NCI-H345 treated with DMSO at 0.1 percent for 48 hours (cell line): ENCODE data around the gene TMEM212.
"Not testable (repeated sequence)": the region's sequence is repeated elsewhere in the genome, so short reads cannot be mapped to it uniquely, and the experiment has no call there.

Experiments
- DNase-seq: peaks from one replicate; lab custom pipeline; 2025; ENCODE audit not compliant: unreplicated experiment; lab: John Stamatoyannopoulos, UW

TMEM212 gene

DNA sequence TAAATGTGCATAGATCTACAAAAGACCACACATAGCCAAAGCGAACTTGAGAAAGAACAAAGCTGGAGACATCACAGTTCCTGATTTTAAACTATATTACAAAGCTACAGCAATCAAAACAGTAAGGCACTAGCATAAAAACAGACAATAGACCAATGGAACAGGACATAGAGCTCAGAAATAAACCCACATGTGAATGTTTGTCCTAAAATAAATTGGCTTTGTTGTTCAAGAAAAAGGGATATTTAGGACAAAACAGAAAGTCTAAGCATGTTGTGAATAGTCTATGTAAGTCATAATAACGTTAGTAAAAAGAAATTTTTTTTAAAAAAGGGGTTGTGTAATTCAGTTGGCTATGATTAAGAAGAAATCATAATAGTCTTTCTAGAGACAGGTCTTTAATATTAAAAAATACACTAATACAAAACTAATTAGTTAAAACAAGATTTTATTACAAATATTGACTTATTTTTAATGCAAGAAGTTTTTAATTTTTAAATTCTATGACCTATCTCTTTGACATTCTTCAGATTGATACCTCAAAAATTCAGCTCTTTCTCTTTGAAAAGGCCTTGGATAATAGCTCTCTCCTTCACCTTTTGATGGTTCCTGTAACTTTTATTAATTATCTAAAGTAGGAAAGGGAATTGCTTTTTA is 11.6 kb downstream of the TMEM212 start:
- no peak for DNase-seq

DNA sequence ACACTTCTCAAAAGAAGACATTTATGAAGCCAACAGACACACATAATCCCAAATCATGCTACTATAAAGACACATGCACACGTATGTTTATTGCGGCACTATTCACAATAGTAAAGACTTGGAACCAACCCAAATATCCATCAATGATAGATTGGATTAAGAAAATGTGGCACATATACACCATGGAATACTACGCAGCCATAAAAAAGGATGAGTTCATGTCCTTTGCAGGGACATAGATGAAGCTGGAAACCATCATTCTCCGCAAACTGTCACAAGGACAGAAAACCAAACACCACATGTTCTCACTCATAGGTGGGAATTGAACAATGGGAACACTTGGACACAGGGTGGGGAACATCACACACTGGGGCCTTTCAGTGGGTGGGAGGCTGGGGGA is 15.6 kb downstream of the TMEM212 start:
- not testable (repeated sequence) for DNase-seq

DNA sequence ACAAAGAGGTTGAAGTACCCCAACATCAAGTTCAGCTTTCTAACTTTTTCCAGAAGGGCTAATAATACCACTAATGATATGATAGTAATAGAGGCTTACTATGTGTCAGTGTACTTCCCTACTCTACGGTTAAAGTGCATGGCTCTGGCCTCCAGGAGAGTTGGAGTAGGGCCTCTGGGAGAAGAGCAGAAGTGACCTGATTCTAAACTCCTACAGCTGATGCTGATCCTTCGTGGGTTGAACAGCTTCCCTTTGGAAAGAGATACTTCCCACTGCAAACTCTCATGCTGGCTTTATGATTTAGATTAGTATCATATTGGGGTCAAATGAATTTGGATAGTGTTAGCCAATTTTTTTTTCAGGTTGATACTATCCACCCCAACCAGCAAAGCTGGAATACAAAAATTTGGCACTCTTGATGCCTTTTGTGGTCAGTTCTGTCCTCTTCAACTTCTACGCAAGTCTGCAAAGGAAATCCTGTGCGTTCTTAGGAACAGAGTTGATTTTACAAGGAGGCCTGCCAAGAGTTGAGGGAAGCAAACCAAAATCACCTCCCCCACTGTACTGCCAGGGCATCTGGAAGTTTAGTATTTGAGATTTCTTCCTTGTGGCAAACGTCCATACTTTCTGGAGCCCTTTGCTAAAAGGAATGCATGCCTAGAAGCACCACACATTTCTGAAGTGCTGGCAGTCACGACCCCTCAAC is 17.8 kb downstream of the TMEM212 start:
- DNase-seq, result no peak

DNA sequence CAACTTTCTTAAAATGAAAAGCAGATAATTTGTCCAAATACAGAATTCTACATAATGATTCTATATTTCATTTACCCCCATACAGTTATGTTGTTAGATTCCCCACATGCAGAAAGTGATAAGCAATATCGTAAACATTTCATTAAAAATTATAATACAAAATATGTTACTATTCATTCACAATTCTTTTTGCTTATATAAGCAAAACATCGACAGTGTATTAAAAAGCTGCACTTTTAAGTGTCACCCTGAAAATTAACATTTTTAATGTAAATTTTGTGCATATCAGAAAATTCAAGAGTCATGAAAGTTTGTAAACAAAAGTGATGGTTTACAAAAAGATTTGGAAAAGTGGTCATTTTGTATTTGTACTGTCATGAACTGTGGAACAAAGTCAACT is 19.2 kb downstream of the TMEM212 start:
- DNase-seq, result no peak

DNA sequence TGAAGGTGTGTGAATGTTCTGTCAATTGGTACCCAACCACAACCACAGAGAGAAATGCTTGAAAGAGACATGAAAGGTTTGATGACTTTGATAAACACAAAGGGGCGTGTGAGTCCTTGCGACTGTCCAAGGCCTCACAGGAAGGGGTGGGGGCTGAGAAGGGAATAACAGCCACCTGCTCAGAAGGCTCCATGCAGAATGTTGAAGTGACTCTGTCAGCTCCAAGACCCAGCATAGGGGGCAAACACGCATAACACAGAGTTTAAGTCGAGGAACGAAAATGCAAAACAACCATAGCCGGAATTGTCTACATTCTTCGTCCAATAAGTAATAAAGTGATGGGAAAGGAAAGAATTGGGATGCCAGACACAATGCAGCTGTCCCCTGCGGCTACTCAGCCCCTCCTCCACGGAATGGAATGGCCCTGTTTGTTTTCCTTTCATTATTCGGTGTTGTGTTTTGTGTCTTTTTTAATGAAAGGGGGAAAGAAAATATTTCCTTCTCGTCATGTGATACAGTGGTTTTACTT is 19.9 kb downstream of the TMEM212 start:
- DNase-seq, result no peak

DNA sequence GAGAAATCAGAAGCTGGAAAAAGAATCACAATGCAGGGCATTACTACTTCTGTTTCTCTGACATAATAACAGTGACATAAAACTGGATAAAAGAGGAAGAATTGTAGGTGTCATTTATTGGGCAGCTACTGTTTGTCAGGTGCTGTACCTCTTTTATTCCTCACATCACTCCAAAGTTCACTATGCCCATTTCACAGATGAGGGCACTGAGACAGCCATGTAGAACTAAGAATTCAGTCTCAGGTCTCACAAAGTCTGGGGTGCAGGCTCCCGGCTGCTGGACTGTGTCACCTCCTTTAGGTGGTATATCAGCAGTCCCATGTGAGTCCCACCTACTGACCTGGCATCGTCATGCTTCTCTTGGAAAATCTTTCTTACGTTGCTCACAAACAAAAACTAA is 20.8 kb downstream of the TMEM212 start:
- DNase-seq, result no peak

DNA sequence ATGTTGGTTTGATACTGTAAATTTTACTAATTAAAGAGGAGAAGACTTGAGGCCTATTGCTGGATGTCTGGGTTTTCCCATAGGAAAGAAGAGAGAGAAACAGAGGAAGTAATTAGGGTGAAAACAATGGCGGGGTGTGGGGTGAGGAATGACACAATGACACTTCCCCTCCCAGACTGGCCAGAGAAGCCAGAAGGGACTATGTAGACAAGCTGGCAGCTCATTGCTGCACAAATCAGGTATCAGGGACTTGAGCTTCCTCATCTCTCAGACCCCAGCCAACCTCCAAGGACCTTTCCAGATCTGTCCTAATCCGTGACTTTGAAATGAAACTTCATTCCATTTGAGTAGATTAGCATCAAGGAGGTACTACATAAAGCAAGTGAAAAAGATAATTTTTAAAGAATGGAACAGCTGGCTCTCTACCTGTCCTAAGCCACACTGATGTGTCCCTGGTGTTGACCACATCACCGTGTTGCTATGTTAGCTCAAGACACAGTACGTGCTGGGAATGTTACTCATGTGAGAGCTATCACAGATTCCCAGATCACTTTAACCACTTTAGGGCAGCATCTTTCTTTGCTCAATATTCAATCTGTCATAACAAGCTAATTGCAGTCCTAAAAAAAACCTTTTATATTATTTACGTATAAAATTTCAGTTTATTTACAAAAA is 22.2 kb downstream of the TMEM212 start:
- no peak for DNase-seq

DNA sequence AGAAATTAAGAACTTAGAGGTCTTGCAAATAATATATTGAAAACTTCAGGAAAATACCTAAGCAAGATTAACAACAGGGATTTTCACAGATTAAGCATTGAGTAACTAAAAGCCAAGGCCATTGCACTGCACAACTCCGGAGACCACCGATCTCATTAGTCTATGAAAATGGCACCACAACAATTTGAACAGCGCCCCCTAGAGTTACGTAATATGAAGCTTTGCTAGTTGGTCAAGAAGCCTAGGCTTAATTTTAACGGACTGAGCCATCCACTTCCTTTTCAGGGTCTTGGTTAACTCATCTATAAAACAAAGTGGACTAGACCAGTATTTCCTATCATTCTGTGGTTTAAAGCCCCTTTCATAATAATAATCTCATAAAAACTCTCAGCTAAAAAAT is 24.8 kb downstream of the TMEM212 start:
- no peak for DNase-seq

DNA sequence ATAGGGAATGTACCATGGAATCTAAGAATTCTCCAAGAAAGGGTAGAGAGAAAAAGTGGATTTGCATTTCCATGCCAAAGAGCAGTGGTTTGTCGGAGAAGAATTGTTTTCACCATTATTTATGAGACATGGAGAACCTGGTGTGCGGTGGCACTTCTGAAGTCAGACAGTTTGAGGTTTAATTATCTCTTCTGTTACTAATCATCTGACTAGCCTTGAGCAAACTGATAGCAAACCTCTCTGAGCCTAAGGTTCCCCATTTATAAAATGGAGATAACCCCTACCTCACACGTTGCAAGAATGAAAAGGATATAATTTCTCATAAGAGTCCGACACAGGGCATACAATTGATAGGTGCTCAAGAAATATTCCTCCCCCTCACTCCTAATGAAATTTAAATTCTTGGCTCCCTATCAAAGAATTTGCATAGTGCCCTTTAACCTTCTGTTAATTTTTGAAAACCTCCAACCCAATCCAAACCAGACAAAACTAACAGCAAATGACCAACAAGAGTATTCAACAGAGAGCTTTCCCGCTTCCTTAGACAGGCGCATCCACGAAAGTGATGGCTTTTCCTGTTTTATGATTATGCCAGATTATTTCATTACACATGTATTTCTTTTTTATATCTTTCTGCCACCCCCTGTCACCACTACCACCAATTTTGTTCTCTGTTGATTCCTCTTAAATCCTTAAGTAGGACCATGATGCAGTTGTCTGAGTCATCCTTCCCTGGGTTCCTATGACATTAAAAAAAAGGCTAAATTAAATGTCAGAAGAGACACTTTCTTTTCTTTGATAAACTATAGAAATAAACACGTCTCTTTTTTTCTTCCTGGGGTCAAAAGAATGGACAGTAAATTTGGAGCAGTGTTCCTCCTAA is 28.5 kb downstream of the TMEM212 start:
- no peak for DNase-seq

DNA sequence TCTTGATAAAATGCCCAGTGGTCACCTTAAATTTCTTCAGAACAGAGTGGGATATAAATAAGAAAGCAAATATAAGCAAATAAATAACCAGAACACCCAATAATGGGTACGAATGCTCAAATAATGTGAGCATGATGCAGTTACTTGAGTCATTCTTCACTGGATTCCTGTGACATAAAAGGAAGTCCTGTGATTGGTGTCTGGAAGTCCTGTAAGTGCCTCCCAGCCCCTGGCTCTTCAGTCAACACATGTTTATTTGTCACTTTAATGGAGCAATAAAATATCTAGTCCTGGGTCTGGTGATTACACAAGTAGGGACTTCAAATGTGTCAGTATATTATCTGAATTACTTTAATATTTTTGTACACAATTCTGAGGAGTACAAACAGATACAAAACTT is 30.4 kb downstream of the TMEM212 start:
- no peak for DNase-seq

DNA sequence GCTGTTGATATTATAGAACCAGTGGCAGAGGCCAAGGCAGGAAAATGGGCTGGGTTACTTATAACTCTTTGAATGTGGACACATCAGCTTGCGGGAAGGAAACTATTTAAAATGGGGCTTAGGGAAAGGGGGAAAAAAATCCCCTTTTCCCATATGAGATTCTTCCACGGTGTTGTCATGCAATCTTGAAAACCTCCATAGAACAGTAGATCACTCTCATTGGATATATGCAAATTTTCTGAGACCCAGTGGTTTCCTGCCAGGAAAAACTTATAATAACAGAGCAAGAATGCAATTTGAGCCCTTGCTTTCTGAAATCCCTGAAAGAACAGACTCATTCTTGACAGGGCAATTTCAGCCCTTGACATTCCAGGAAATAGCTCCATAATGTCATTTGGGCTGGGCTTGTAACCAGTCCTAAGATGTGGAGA is 31.1 kb downstream of the TMEM212 start:
- no peak for DNase-seq

DNA sequence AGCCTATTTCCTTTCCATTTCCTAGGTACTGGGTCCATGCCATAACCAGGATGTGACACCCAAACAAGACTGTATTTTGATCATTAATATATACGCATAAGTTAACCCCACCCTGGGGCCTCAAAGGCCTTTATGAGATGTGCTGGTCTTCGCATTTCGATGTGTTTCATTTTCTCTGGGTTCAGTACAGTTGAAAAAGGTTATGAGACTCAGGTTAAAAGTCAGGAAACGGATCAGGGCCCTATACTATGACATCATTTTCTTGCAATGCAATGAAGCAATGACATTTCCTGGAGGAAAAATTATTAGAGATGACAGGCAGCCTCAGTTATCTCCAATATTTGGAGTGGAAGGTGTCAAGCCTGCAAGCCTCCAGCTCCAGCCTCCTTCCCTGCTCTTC is 31.7 kb downstream of the TMEM212 start:
- DNase-seq, result no peak

DNA sequence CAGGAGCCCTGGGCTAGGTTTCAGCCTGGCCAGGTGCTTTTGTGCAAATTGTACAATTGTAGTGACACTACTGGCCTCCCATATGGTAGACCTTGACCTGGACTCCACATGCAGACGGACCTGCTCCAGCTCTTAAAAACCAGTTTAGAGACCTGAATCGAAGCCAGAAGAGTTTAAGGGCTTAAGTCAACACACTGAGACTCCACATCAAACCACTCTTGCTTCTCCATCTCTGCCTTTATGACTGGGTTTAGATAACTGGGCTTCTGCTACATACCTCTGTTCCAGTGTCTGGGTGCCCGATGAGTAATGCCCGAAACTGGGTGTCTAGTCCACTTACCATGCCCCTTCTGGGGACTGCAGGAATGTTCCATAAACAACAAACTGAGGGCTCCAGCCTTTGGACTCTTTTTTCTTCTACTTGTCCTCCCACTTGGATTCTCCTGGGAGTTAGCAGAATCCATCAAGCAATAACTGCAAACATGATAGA is 32.8 kb downstream of the TMEM212 start:
- DNase-seq, result no peak

DNA sequence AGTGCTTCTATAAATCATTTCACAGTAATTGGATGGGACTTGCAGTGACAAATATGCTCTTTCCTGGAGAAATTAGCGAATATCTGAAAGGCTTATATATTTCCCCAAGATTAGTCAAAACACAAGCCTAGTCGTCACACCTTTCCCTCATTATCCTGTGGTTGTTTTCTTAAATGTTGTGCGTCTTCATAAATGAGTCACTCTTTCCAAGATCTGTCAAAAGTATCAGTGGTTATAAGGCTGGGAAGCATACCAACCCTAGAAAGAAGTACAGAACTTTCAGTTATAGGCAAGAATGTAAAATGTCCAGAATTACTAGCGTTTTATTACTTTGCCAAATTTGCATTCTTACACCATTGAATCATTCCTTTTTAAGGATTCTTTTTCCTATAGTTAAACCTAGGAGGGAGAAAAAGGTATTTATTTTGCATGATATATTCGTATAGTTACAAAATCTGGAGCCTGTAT is 33.6 kb downstream of the TMEM212 start:
- no peak for DNase-seq

DNA sequence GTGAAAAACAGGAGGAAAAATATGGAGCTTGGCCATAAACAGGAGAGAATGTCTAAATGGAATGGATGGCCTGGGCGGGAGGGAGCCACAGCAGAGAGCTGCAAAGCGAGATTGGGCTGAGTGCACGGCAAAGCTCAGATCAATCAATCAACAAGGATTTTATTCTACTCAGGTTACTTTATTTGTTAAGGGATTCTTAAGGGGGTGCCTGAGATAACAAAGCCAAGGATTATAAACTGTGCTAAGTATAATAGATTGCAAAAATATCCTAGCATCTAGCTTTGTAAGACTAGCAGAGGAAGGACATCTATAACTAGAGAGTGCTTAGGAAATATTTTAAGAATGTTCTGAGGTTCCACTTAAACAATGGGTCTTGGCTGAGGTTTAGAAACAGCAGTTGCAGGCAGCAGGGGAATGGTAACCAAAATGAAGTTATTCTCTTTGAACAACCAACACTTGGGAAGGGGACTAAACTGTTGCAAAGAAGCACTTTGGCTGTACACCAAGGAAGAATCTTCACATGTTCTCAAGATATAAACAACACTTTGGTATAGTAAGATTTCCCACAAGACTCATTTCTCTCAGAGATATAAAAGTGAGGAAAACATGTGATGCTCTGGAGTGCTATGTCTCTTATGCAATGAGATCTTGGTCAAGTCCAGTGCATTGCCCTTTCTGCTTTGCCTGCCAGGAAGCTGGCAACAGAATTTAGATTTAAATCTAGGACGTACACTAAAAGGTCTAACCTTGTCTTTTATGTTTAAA is 35.5 kb downstream of the TMEM212 start:
- no peak for DNase-seq

DNA sequence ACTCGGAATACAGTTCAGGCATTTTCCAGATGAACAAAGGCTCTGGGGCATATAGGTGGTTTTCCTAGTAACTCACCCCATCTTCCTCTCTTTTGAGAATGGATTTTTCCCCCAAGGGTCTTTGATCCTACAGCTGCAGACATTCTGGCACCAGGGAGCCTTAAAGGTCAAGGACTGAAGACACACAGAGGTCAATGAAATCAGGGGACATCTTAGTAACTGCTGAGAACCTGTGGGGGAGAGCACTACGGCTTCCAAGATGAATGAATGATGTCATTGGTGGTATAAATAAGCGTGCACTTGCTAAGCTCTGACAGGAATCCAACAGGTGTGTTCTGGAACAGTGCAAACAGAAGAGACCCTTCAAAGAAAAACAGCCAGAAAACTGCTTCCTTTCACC is 36.3 kb downstream of the TMEM212 start:
- no peak for DNase-seq

DNA sequence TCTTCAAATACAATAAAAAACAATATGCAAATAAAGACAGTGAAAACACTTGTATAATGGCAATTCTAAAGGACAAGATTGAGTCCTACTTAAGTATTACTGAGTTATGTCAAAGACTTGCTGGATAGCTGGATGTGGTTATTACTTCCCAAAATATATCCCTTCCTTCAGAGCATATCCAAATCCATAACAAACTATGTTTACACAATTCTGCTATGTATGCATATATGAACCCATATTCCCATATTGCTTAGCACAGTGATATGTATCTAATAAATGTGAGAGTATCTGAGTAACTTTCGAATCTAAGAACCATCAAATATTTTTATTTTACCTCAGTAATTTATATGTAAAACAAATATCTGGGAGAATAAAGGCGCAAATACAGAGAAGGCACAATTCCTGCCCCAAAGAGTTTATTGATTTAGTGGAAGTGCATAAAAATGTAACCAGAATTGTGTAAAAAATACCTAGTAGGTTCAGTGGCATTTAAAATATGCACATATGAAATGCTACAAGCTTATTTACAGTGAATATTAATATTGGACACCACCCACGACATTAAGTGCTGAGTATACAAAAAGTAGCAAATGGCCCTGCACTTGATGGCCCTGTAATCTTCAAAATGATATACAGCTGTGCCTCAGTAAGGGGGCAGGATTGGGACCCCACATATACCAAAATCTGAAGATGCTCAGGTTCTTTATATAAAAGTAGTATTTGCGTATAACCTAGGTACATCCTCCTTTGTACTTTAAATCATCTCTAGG is 37.1 kb downstream of the TMEM212 start:
- DNase-seq, result no peak

DNA sequence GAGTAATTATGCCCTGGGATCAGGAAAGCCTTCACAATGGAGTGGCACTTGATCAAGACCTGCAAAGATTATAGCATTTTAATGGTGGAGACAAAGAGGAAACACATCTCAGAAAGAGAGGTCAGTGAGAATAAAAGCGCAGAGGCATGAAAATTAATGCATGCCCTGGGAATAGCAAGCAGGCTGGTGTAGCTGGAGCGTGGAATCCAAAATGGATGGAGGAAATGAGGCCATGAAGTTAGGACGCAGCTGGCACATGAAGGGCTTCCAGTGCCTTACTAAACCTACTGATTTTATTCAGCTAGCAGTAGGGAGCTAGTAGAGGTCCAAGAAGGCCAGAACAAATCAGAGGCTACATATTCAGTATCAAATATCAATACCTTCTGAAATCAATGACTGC is 38.1 kb downstream of the TMEM212 start:
- no peak for DNase-seq

DNA sequence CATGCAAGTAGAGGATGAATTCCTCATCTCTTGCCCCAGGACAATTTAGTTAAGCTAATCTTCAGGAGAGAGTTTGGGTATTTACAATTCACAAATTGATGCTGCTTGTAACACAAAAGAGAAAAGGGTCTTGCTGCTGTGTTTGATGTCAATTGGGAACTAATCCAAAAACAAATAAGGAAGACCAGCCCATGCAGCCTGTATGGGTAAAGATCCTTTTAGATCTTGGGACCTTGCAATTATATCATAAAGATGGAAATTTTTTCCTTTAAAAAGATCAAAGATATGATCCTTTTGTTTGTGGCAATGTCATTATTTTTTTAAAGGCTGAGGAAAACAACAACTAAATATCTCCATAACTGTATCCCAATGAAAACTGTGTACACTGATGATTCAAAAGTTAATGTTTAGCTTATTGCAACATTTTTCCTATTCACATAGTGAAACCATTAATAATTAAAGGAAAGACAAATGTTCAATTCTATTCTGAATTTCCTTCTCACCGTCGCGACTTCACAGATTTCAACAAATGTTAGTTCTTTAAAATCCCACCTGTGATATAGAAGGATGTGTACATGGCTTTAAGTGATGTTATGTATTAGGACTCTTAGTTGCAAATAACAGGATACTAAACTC is 40.2 kb downstream of the TMEM212 start:
- DNase-seq, result no peak
